Liver (tissue), 9 donors: ENCODE data around the gene PRRX1. TPM values are rescaled to one million over a fixed set of nuclear protein-coding genes. Genes with fewer than 3 reads are reported as not detected.

Experiments used
- DNase-seq: peaks from one replicate; pipeline ENCODE4 v3.0.0-alpha.2; 2017; ENCODE audit warnings: low spot score
- H3K27ac ChIP-seq, 2 donors: one replicate each; pipeline ENCODE4 v1.7.0; 2013; ENCODE audit warnings: inconsistent platforms in 2 of 2, low read length in 2 of 2, control low read depth in 1 of 2, low read depth in 1 of 2, mild to moderate bottlenecking in 1 of 2
- H3K27me3 ChIP-seq, 4 donors: one replicate each; pipeline versions ENCODE4 v1.6.1 to v1.7.0; 2013; ENCODE audit warnings: low read length in 3 of 4, inconsistent platforms in 1 of 4, mild to moderate bottlenecking in 1 of 4, moderate library complexity in 1 of 4; ENCODE audit not compliant: control insufficient read depth in 4 of 4, insufficient read depth in 4 of 4
- H3K36me3 ChIP-seq, 4 donors: one replicate each; pipeline versions ENCODE4 v1.6.1 to v1.7.0; 2013; ENCODE audit warnings: low read length in 3 of 4, mild to moderate bottlenecking in 3 of 4, low read depth in 1 of 4, moderate library complexity in 1 of 4; ENCODE audit not compliant: control insufficient read depth in 4 of 4, insufficient read depth in 3 of 4
- H3K4me1 ChIP-seq, 4 donors: one replicate each; pipeline versions ENCODE4 v1.6.1 to v1.7.0; 2013; ENCODE audit warnings: low read length in 3 of 4, mild to moderate bottlenecking in 3 of 4, moderate library complexity in 1 of 4; ENCODE audit not compliant: control insufficient read depth in 4 of 4, insufficient read depth in 4 of 4
- H3K4me3 ChIP-seq, 3 donors: one replicate each; pipeline versions ENCODE4 v1.6.1 to v1.7.0; 2013; ENCODE audit warnings: low read length in 3 of 3, control low read depth in 1 of 3, low read depth in 1 of 3, mild to moderate bottlenecking in 1 of 3
- H3K9ac ChIP-seq, 2 donors: one replicate each; pipeline ENCODE4 v1.7.0; 2013; ENCODE audit warnings: low read length in 2 of 2, mild to moderate bottlenecking in 2 of 2, moderate library complexity in 2 of 2, control low read depth in 1 of 2, low read depth in 1 of 2
- H3K9me3 ChIP-seq, 4 donors: one replicate each; pipeline versions ENCODE4 v1.6.1 to v1.7.0; 2013; ENCODE audit warnings: low read length in 3 of 4; ENCODE audit not compliant: control insufficient read depth in 4 of 4
- EGR1 ChIP-seq, 2 donors: IDR thresholded peaks; 2 replicates each; pipeline ENCODE4 v1.6.1; 2016 to 2018; ENCODE audit warnings: antibody characterized with exemption in 2 of 2, low read depth in 2 of 2
- GABPA ChIP-seq, 2 donors: IDR thresholded peaks in 1 of 2; conservative IDR thresholded peaks in 1 of 2; 2 replicates each; pipeline ENCODE4 v1.6.1; 2016; ENCODE audit warnings: antibody characterized with exemption in 2 of 2, mild to moderate bottlenecking in 1 of 2, moderate library complexity in 1 of 2
- HNF4A ChIP-seq, 2 donors: conservative IDR thresholded peaks; 2 replicates each; pipeline ENCODE4 v1.6.1; 2016; ENCODE audit warnings: antibody characterized with exemption in 2 of 2, mild to moderate bottlenecking in 2 of 2
- HNF4G ChIP-seq: IDR thresholded peaks from 2 replicates; pipeline ENCODE4 v1.6.1; 2016; ENCODE audit warnings: antibody characterized with exemption
- JUND ChIP-seq, 2 donors: IDR thresholded peaks; 2 replicates each; pipeline ENCODE4 v1.6.1; 2016; ENCODE audit warnings: antibody characterized with exemption in 2 of 2
- NR2F2 ChIP-seq: IDR thresholded peaks from 2 replicates; pipeline ENCODE4 v1.6.1; 2016; ENCODE audit warnings: antibody characterized with exemption
- RXRA ChIP-seq, 2 donors: IDR thresholded peaks; 2 replicates each; pipeline ENCODE4 v1.6.1; 2017 to 2018; ENCODE audit warnings: antibody characterized with exemption in 2 of 2, mild to moderate bottlenecking in 1 of 2
- TAF1 ChIP-seq: conservative IDR thresholded peaks from 2 replicates; pipeline ENCODE4 v1.6.1; 2016; ENCODE audit warnings: antibody characterized with exemption, mild to moderate bottlenecking
- YY1 ChIP-seq: IDR thresholded peaks from 2 replicates; pipeline ENCODE4 v1.6.1; 2016; ENCODE audit warnings: antibody characterized with exemption, mild to moderate bottlenecking
- WGBS: extraction: QIAGEN DNeasy Blood & Tissue Kit; methylation state at CpG from one replicate; pipeline ENCODE4 v1.1.7; 2013; 5-methylcytosine and 5-hydroxymethylcytosine counted together
- polyA plus RNA-seq, 2 donors: library from polyadenylated mRNA; stranded (reverse) in 1 of 2; unstranded in 1 of 2; fragments of 200-250 nt in 1 of 2; fragments of >200 nt in 1 of 2; fragmentation: Nextera tagmentation in 1 of 2; extraction: Ambion mirVana in 1 of 2; gene quantifications; one replicate each; pipeline versions ENCODE4 v1.2.1 to v1.2.3, GENCODE V29; 2013 to 2015
- total RNA-seq, 2 donors: library from RNA; depleted of rRNA; stranded (reverse); fragments of >200 nt; gene quantifications; one replicate each; pipeline ENCODE4 v1.2.3, GENCODE V29; 2014
- TF ChIP-seq, protein P1 (sequence below): IDR thresholded peaks from 2 replicates; pipeline ENCODE4 v1.6.1; 2016; ENCODE audit warnings: antibody characterized with exemption, mild to moderate bottlenecking
- TF ChIP-seq, protein P2 (sequence below): IDR thresholded peaks from 2 replicates; pipeline ENCODE4 v1.6.1; 2016; ENCODE audit warnings: antibody characterized with exemption
- TF ChIP-seq, protein P3 (sequence below): fragments of 150-350 bp; IDR thresholded peaks from 2 replicates; pipeline ENCODE4 v1.5.1; 2017; ENCODE audit warnings: improper control_type of control experiment, low read depth, low read length; ENCODE audit not compliant: missing input control
- donor health status: healthy.
- donor health status: healthy.
- donor health status: healthy.
- donor health status: healthy.
- donor health status: healthy.

PRRX1 gene
- total and polyA plus RNA-seq, 4 donors, result under 0.01 to 0.37 (median 0.25) TPM; not detected in 1

DNA sequence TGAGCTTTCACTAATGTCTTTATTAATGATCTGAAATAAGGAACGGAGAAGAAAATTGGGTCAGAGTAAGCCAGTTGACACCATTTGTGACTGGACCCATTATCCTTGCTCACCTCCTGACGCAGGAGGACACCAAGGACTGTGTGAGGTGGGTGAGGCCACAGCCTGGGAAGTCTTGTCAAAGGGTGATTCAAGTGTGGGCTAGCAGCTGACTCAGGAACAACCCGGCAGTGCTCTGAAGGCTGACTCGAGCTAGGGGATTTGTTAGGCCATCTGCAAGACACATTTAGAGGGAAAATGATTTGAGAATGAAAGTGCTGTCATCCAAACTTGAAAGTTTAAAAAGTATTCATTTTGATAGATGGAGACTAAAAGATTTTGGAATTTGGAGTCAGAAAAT, 21.2 kb downstream of the PRRX1 start:
- no peak overlapping the region for H3K4me3 ChIP-seq
- no peak overlapping the region for H3K27ac ChIP-seq
- no peaks in the 10 kb centered on the region for H3K36me3 ChIP-seq
- TF ChIP-seq TAF1 (no peak), HNF4G (no peak), NR2F2 (no peak), GABPA (IDR thresholded peaks at IDR 0.05 in 1 of 2, conservative IDR thresholded peaks at IDR 0.05 in 1 of 2) (no peak)
- TF ChIP-seq, protein P1, sequence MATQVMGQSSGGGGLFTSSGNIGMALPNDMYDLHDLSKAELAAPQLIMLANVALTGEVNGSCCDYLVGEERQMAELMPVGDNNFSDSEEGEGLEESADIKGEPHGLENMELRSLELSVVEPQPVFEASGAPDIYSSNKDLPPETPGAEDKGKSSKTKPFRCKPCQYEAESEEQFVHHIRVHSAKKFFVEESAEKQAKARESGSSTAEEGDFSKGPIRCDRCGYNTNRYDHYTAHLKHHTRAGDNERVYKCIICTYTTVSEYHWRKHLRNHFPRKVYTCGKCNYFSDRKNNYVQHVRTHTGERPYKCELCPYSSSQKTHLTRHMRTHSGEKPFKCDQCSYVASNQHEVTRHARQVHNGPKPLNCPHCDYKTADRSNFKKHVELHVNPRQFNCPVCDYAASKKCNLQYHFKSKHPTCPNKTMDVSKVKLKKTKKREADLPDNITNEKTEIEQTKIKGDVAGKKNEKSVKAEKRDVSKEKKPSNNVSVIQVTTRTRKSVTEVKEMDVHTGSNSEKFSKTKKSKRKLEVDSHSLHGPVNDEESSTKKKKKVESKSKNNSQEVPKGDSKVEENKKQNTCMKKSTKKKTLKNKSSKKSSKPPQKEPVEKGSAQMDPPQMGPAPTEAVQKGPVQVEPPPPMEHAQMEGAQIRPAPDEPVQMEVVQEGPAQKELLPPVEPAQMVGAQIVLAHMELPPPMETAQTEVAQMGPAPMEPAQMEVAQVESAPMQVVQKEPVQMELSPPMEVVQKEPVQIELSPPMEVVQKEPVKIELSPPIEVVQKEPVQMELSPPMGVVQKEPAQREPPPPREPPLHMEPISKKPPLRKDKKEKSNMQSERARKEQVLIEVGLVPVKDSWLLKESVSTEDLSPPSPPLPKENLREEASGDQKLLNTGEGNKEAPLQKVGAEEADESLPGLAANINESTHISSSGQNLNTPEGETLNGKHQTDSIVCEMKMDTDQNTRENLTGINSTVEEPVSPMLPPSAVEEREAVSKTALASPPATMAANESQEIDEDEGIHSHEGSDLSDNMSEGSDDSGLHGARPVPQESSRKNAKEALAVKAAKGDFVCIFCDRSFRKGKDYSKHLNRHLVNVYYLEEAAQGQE, result no peak
- TF ChIP-seq, protein P2, sequence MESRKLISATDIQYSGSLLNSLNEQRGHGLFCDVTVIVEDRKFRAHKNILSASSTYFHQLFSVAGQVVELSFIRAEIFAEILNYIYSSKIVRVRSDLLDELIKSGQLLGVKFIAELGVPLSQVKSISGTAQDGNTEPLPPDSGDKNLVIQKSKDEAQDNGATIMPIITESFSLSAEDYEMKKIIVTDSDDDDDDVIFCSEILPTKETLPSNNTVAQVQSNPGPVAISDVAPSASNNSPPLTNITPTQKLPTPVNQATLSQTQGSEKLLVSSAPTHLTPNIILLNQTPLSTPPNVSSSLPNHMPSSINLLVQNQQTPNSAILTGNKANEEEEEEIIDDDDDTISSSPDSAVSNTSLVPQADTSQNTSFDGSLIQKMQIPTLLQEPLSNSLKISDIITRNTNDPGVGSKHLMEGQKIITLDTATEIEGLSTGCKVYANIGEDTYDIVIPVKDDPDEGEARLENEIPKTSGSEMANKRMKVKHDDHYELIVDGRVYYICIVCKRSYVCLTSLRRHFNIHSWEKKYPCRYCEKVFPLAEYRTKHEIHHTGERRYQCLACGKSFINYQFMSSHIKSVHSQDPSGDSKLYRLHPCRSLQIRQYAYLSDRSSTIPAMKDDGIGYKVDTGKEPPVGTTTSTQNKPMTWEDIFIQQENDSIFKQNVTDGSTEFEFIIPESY, result no peak
- WGBS, result 52% methylated on average over 4 of the region's 4 CpGs
- peaks cover 0 to 4% (median 0%) of the 10 kb centered on the region in 4 donors for H3K4me1 ChIP-seq
- no peaks in the 10 kb centered on the region for H3K9me3 ChIP-seq
- H3K27me3 ChIP-seq, result peaks cover 0 to 3% (median 0%) of the 10 kb centered on the region in 4 donors
- no peak for DNase-seq
- no peak overlapping the region for H3K9ac ChIP-seq

GRCh38 chr1:170686291-170686690, 22.4 kb downstream of the PRRX1 start:
- H3K4me3 ChIP-seq, result no peak overlapping the region
- 85% methylated on average over 8 of the region's 8 CpGs for WGBS
- no peaks in the 10 kb centered on the region for H3K36me3 ChIP-seq
- H3K27me3 ChIP-seq, result no peaks in the 10 kb centered on the region
- no peak for DNase-seq
- H3K9ac ChIP-seq, result no peak overlapping the region
- H3K4me1 ChIP-seq, result peaks cover 0 to 4% (median 0%) of the 10 kb centered on the region in 4 donors
- TF ChIP-seq RXRA (IDR thresholded peaks at IDR 0.05), result no peak
- TF ChIP-seq, protein P3, sequence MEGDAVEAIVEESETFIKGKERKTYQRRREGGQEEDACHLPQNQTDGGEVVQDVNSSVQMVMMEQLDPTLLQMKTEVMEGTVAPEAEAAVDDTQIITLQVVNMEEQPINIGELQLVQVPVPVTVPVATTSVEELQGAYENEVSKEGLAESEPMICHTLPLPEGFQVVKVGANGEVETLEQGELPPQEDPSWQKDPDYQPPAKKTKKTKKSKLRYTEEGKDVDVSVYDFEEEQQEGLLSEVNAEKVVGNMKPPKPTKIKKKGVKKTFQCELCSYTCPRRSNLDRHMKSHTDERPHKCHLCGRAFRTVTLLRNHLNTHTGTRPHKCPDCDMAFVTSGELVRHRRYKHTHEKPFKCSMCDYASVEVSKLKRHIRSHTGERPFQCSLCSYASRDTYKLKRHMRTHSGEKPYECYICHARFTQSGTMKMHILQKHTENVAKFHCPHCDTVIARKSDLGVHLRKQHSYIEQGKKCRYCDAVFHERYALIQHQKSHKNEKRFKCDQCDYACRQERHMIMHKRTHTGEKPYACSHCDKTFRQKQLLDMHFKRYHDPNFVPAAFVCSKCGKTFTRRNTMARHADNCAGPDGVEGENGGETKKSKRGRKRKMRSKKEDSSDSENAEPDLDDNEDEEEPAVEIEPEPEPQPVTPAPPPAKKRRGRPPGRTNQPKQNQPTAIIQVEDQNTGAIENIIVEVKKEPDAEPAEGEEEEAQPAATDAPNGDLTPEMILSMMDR, result no peak
- no peak for TF ChIP-seq YY1
- no peak for TF ChIP-seq EGR1 (IDR thresholded peaks at IDR 0.05; ENCODE audit: low read depth in 2 of 2)
- no peak for TF ChIP-seq NR2F2
- TF ChIP-seq JUND (IDR thresholded peaks at IDR 0.05), result no peak
- TF ChIP-seq HNF4A (conservative IDR thresholded peaks at IDR 0.05), result no peak
- TF ChIP-seq, protein P2, result no peak
- no peak for TF ChIP-seq TAF1
- H3K9me3 ChIP-seq, result no peaks in the 10 kb centered on the region
- no peak overlapping the region for H3K27ac ChIP-seq
